Kidney capillary endothelial cell (primary cell): ENCODE results near the gene CRYGB.

Experiments used
- DNase-seq: peaks from one replicate; pipeline ENCODE4 v3.0.0-alpha.2; 2018; ENCODE audit warnings: low spot score

Gene CRYGB

GRCh38 chr2:208146006-208146405 is at the start of gene CRYGB:
TSS of gene CRYGB (minus strand) at chr2:208146158. CDS start at chr2:208146120, 38 bp downstream.
- DNase-seq, result no peak

GRCh38 chr2:208195531-208195930 is 49.6 kb upstream of the CRYGB start:
- no peak for DNase-seq

GRCh38 chr2:208192611-208193236 is 46.8 kb upstream of the CRYGB start:
- DNase-seq, result no peak

- DNase-seq, result no peak
These were observed 44.0 kb upstream of the CRYGB start, which contains the start of gene C2orf80 for GRCh38 chr2:208189810-208190503. TSS of gene C2orf80 (minus strand) at chr2:208190030. CDS start at chr2:208186986, 3,044 bp downstream.

- DNase-seq, result no peak
These were observed 43.3 kb upstream of the CRYGB start for GRCh38 chr2:208189069-208189809.

- DNase-seq, result no peak
These were observed 40.9 kb upstream of the CRYGB start for GRCh38 chr2:208186893-208187292.

- DNase-seq, result no peak
These were observed 40.5 kb upstream of the CRYGB start for GRCh38 chr2:208186465-208186864.

GRCh38 chr2:208183972-208184705 is 38.2 kb upstream of the CRYGB start:
- DNase-seq, result no peak

- no peak for DNase-seq
These were observed 37.6 kb upstream of the CRYGB start for GRCh38 chr2:208183526-208183925.

- DNase-seq, result no peak
These were observed 36.9 kb upstream of the CRYGB start for GRCh38 chr2:208182835-208183234.

GRCh38 chr2:208179028-208179609 is 33.2 kb upstream of the CRYGB start:
- DNase-seq, result no peak

- no peak for DNase-seq
These were observed 29.8 kb upstream of the CRYGB start for GRCh38 chr2:208175840-208176153.

- DNase-seq, result peak; percentile 71
These were observed 29.3 kb upstream of the CRYGB start for GRCh38 chr2:208175069-208175839.

- no peak for DNase-seq
These were observed 28.2 kb upstream of the CRYGB start for GRCh38 chr2:208174144-208174543.

GRCh38 chr2:208172125-208172524 is 26.2 kb upstream of the CRYGB start:
- DNase-seq, result no peak

GRCh38 chr2:208164951-208165755 is 19.2 kb upstream of the CRYGB start:
- no peak for DNase-seq

GRCh38 chr2:208163489-208163888 is 17.5 kb upstream of the CRYGB start, which contains the start of gene CRYGA:
TSS of gene CRYGA (minus strand) at chr2:208163589. CDS start at chr2:208163556, 33 bp downstream.
- DNase-seq, result no peak

GRCh38 chr2:208156439-208156838 is 10.5 kb upstream of the CRYGB start:
- no peak for DNase-seq

GRCh38 chr2:208153156-208153555 is 7.2 kb upstream of the CRYGB start:
- DNase-seq, result no peak

- DNase-seq, result no peak
These were observed 5.0 kb upstream of the CRYGB start for GRCh38 chr2:208150956-208151355.
